PFSK-1 (cell line): ENCODE results near the gene FAM107A.

Experiments used
- FOXP2 ChIP-seq: optimal IDR thresholded peaks from 2 replicates; pipeline ENCODE3; 2011; ENCODE audit warnings: borderline replicate concordance, control low read depth, inconsistent platforms; ENCODE audit not compliant: insufficient read depth; ENCODE audit errors: extremely low read length, extremely low read depth
- POLR2AphosphoS5 ChIP-seq: IDR thresholded peaks from 2 replicates; pipeline ENCODE4 v1.6.1; 2012; ENCODE audit warnings: low read depth, mild to moderate bottlenecking, control low read depth, low read length, moderate library complexity
- REST ChIP-seq, 2 experiments: IDR thresholded peaks; 2 replicates each; pipeline versions ENCODE4 v1.6.1 to v1.8.0; 2011 to 2012; ENCODE audit warnings: low read depth in 2 of 2, low read length in 2 of 2, control low read depth in 1 of 2, inconsistent platforms in 1 of 2, mild to moderate bottlenecking in 1 of 2, moderate library complexity in 1 of 2; ENCODE audit not compliant: insufficient read depth in 1 of 2
- SIN3A ChIP-seq: IDR thresholded peaks from 2 replicates; pipeline ENCODE4 v1.6.1; 2012; ENCODE audit warnings: mild to moderate bottlenecking, low read length, moderate library complexity, borderline replicate concordance; ENCODE audit not compliant: insufficient read depth
- TAF1 ChIP-seq: IDR thresholded peaks from 2 replicates; pipeline ENCODE4 v1.6.1; 2012; ENCODE audit warnings: low read length, control low read depth, borderline replicate concordance; ENCODE audit not compliant: insufficient read depth

FAM107A gene

GRCh38 chr3:58580826-58581327 is 3.7 kb upstream of the FAM107A start:
- no peak for TF ChIP-seq SIN3A
- TF ChIP-seq REST (IDR thresholded peaks at IDR 0.05; ENCODE audit: insufficient read depth in 1 of 2, low read depth in 2 of 2, low read length in 2 of 2) = no peak
- no peak for TF ChIP-seq FOXP2
- no peak for TF ChIP-seq TAF1
- TF ChIP-seq POLR2AphosphoS5 = no peak

- no peak for TF ChIP-seq POLR2AphosphoS5
- no peak for TF ChIP-seq REST (IDR thresholded peaks at IDR 0.05; ENCODE audit: insufficient read depth in 1 of 2, low read depth in 2 of 2, low read length in 2 of 2)
- no peak for TF ChIP-seq FOXP2
- TF ChIP-seq TAF1 = no peak
- TF ChIP-seq SIN3A = no peak
These were observed 1.7 kb upstream of the FAM107A start for GRCh38 chr3:58578873-58579272.

- TF ChIP-seq REST (IDR thresholded peaks at IDR 0.05; ENCODE audit: insufficient read depth in 1 of 2, low read depth in 2 of 2, low read length in 2 of 2) (no peak), POLR2AphosphoS5 (no peak), SIN3A (no peak), FOXP2 (no peak), TAF1 (no peak)
These were observed 475 bp downstream of the FAM107A start for GRCh38 chr3:58576716-58577115.

- TF ChIP-seq FOXP2 (no peak), REST (IDR thresholded peaks at IDR 0.05; ENCODE audit: insufficient read depth in 1 of 2, low read depth in 2 of 2, low read length in 2 of 2) (no peak), SIN3A (no peak), POLR2AphosphoS5 (no peak), TAF1 (no peak)
These were observed 1.1 kb downstream of the FAM107A start for GRCh38 chr3:58575971-58576652.
